Tibial artery (tissue), 4 donors: ENCODE results near the gene ERLEC1.

ENCODE experiments used
- DNase-seq, 2 donors: peaks; one replicate each; pipeline ENCODE4 v3.0.0-alpha.2; 2019
- H3K27ac ChIP-seq, 2 donors: fragments of 200-600 bp; sonication (generic) in 1 of 2; 1 replicate in 1 of 2; 2 replicates in 1 of 2; pipeline ENCODE4 v1.5.1; 2018 to 2019; ENCODE audit warnings: mild to moderate bottlenecking in 1 of 2
- H3K27me3 ChIP-seq, 2 donors: fragments of 200-600 bp; sonication (generic) in 1 of 2; one replicate each; pipeline versions ENCODE4 v1.5.1 to v1.6.0; 2016 to 2019
- H3K36me3 ChIP-seq, 3 donors: fragments of 200-600 bp; sonication (generic) in 2 of 3; one replicate each; pipeline ENCODE4 v1.5.1; 2016 to 2019; ENCODE audit warnings: mild to moderate bottlenecking in 2 of 3
- H3K4me1 ChIP-seq, 4 donors: fragments of 200-600 bp; sonication (generic) in 2 of 4; 1 replicate in 3 of 4; 2 replicates in 1 of 4; pipeline ENCODE4 v1.5.1; 2016 to 2019
- H3K4me3 ChIP-seq, 2 donors: fragments of 200-600 bp; sonication (generic) in 1 of 2; 1 replicate in 1 of 2; 2 replicates in 1 of 2; pipeline ENCODE4 v1.5.1; 2018 to 2019; ENCODE audit warnings: mild to moderate bottlenecking in 2 of 2
- H3K9me3 ChIP-seq, 3 donors: fragments of 200-600 bp; sonication (generic) in 1 of 3; one replicate each; pipeline ENCODE4 v1.5.1; 2016 to 2019
- intact Hi-C: fragments of 100-400 bp; cut with DNase I; formaldehyde crosslinking; loops from one replicate; pipeline ENCODE4 v1.15.0; 2023; ENCODE audit warnings: low total_unique reads
- TF ChIP-seq, protein P1 (sequence below), 2 experiments: fragments of 200-600 bp in 1 of 2; fragments of 450-650 bp in 1 of 2; IDR thresholded peaks; one replicate each; pipeline ENCODE4 v1.5.1; 2017 to 2019; ENCODE audit warnings: antibody characterized with exemption in 2 of 2, mild to moderate bottlenecking in 1 of 2, moderate library complexity in 1 of 2

Gene ERLEC1

DNA sequence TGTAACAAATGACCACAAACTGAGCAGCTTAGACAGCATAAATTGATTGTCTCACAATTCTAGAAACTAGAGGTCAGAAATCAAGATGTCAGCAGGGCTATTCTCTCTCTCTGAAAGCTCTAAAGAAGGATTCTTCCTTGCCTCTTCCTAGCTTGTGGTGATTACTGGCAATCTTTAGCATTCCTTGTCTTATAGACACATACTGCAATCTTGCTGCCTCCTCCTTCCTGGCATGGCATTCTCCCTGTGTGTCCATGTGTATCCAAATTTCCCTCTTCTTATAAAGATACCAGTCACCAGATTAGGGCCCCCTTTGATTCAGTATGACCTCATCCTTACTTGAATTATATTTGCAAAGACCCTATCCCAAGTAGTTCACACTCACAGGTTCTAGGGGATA, 2.4 kb upstream of the ERLEC1 start:
- no peak for DNase-seq
- Histone ChIP-seq H3K4me3 (no peak overlapping the region), H3K4me1 (peaks cover 0 to 40% (median 33%) of the 10 kb centered on the region in 4 donors), H3K27me3 (no peaks in the 10 kb centered on the region), H3K9me3 (no peaks in the 10 kb centered on the region), H3K36me3 (peaks cover 0 to 7% (median 0%) of the 10 kb centered on the region in 3 donors), H3K27ac (no peak overlapping the region)
- intact Hi-C loops, result no loop called here
- TF ChIP-seq, protein P1, sequence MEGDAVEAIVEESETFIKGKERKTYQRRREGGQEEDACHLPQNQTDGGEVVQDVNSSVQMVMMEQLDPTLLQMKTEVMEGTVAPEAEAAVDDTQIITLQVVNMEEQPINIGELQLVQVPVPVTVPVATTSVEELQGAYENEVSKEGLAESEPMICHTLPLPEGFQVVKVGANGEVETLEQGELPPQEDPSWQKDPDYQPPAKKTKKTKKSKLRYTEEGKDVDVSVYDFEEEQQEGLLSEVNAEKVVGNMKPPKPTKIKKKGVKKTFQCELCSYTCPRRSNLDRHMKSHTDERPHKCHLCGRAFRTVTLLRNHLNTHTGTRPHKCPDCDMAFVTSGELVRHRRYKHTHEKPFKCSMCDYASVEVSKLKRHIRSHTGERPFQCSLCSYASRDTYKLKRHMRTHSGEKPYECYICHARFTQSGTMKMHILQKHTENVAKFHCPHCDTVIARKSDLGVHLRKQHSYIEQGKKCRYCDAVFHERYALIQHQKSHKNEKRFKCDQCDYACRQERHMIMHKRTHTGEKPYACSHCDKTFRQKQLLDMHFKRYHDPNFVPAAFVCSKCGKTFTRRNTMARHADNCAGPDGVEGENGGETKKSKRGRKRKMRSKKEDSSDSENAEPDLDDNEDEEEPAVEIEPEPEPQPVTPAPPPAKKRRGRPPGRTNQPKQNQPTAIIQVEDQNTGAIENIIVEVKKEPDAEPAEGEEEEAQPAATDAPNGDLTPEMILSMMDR (IDR thresholded peaks at IDR 0.05), result no peak

DNA sequence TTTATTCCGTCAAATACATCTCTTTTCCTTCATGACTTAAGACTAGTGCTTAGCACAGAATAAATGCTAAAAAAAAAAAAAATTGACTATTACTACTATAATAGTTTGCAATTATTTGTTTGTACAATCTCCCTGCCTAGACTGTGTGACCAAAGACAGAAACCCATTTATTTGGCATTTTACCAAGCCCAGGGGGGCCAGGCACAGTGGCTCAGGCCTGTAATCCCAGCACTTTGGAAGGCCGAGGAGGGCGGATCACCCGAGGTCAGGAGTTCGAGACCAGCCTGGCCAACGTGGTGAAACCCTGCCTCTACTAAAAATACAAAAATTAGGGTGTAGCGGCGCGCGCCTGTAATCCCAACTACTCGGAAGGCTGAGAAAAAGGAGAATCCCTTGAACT, 1.5 kb upstream of the ERLEC1 start:
- H3K27ac ChIP-seq, result no peak overlapping the region
- peaks cover 0 to 44% (median 34%) of the 10 kb centered on the region in 4 donors for H3K4me1 ChIP-seq
- H3K36me3 ChIP-seq, result peaks cover 0 to 7% (median 0%) of the 10 kb centered on the region in 3 donors

DNA sequence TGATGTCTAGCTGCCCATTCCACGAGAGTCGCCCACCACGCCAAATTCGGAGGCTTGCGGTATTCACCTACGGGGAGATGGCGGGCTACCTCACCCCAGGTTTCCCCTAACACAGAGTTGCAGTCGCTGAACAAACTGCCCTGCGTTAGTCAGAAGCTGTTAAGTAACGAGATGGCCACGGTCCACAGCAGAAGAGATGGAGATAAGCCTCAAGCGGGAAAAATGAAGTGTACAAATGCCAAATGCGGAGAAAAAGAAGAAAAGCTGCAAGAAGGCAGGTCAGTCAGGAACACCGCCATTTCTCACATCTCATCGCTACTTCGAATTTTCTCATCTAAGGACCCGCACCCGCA, 516 bp upstream of the ERLEC1 start:
- Histone ChIP-seq H3K36me3 (peaks cover 0 to 7% (median 0%) of the 10 kb centered on the region in 3 donors), H3K27me3 (no peaks in the 10 kb centered on the region), H3K4me3 (peak overlapping the region; percentile 61 to 96), H3K27ac (peak overlapping the region; percentile 72 to 88), H3K4me1 (peaks cover 0 to 47% (median 34%) of the 10 kb centered on the region in 4 donors), H3K9me3 (no peaks in the 10 kb centered on the region)
- DNase-seq, result peak in 1 of 2 donors; percentile 53
- intact Hi-C loops, result no loop called here
- TF ChIP-seq, protein P1 (IDR thresholded peaks at IDR 0.05), result no peak

More for the DNA sequence above, 1.5 kb upstream of the ERLEC1 start:
- Histone ChIP-seq H3K9me3 (no peaks in the 10 kb centered on the region), H3K27me3 (no peaks in the 10 kb centered on the region), H3K4me3 (peak overlapping the region; percentile 61 to 96)
- DNase-seq, result no peak
- intact Hi-C loops, result no loop called here
- TF ChIP-seq, protein P1 (IDR thresholded peaks at IDR 0.05), result no peak

DNA sequence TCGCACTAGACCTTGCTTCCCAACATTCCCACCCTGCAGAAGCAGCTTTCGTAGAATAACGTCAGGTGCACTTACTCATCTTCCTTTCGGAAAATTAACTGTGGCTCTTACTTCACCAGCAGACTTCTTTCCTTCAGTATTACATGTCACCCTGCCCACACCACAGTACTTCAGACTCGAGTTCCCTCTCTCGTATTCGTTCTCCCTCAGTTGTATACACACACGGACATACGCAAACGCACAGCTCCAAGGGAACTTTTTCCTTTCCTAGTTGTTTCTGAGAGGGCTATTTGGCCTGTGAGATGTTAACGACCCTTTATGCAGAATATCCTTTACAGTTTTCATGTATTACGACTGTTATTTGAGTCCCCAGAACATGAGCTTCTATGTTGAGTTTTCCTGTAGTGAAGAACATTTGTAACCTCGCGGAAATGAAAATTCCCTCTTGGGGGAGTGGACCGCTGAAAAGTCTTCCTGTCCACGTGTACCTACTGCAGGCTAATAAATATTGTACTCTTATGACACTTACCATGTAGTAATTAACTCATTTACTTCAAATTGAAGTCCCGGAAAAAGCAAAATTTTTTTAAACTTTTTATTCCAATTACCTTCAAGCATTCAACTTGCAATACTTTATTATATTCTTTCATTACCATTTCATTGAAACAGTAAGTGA, 908 bp downstream of the ERLEC1 start:
- Histone ChIP-seq H3K4me1 (peaks cover 0 to 47% (median 34%) of the 10 kb centered on the region in 4 donors), H3K4me3 (peak overlapping the region; percentile 61 to 96), H3K27me3 (no peaks in the 10 kb centered on the region), H3K27ac (peak overlapping the region; percentile 72 to 88), H3K9me3 (no peaks in the 10 kb centered on the region), H3K36me3 (peaks cover 0 to under 1% (median 0%) of the 10 kb centered on the region in 3 donors)
- intact Hi-C loops, result no loop called here
- DNase-seq, result no peak
- TF ChIP-seq, protein P1 (IDR thresholded peaks at IDR 0.05), result no peak

DNA sequence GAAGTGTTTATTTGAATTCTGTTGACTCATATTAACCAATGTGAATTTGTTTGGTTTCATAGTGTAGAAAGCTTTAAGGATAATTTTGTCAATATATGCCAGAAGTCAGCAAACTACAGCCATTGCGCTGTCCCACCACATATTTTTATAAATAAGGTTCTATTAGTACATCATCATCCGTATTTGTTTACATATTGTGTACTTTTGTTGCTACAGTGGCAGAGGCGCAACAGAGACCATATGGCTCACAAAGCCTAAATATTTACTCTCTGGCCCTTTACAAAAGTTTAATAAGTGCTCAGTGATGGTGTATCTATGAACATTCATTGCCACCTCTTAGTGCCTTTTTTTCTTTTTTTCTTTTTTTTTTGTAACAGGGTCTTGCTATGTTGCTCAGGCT, 6.4 kb downstream of the ERLEC1 start:
- Histone ChIP-seq H3K4me1 (peaks cover 0 to 22% (median 7%) of the 10 kb centered on the region in 4 donors), H3K27me3 (no peaks in the 10 kb centered on the region), H3K36me3 (peaks cover 20 to 41% (median 33%) of the 10 kb centered on the region in 3 donors), H3K4me3 (no peak overlapping the region), H3K27ac (no peak overlapping the region), H3K9me3 (no peaks in the 10 kb centered on the region)
- no peak for DNase-seq
- intact Hi-C loops, result no loop called here
- TF ChIP-seq, protein P1 (IDR thresholded peaks at IDR 0.05), result no peak
